Chondrocyte (in vitro differentiated cells): ENCODE results near the gene NKIRAS2. TPM values are rescaled to one million over a fixed set of nuclear protein-coding genes. Genes with fewer than 3 reads are reported as not detected.

Experiments
- DNase-seq: peaks from one replicate; pipeline ENCODE4 v3.0.0; 2021; ENCODE audit warnings: mixed read lengths, low spot score
- H3K27ac Mint-ChIP-seq: one replicate; pipeline ENCODE4 v1.8.0; 2021; ENCODE audit warnings: mild to moderate bottlenecking, moderate library complexity, mixed read lengths; ENCODE audit not compliant: unreplicated experiment
- H3K27me3 Mint-ChIP-seq: 2 replicates; pipeline ENCODE4 v1.8.0; 2021; ENCODE audit warnings: low read depth, mixed read lengths
- H3K36me3 Mint-ChIP-seq: 2 replicates; pipeline ENCODE4 v1.8.0; 2021; ENCODE audit warnings: low read depth, mixed read lengths
- H3K4me1 Mint-ChIP-seq: 2 replicates; pipeline ENCODE4 v1.8.0; 2021; ENCODE audit warnings: low read depth, mild to moderate bottlenecking, mixed read lengths
- H3K4me3 Mint-ChIP-seq: one replicate; pipeline ENCODE4 v1.8.0; 2021; ENCODE audit warnings: mild to moderate bottlenecking, moderate library complexity, mixed read lengths; ENCODE audit not compliant: unreplicated experiment
- H3K9me3 Mint-ChIP-seq: 2 replicates; pipeline ENCODE4 v1.8.0; 2021; ENCODE audit warnings: low read depth, mixed read lengths
- total RNA-seq: library from RNA; stranded (reverse); gene quantifications from 3 replicates; pipeline ENCODE4 v1.2.1, GENCODE V29; 2021
- TF ChIP-seq, protein P1 (sequence below): fragments of 200-600 bp; sonication (generic); IDR thresholded peaks from 2 replicates; pipeline ENCODE4 v1.5.0; 2021; ENCODE audit warnings: antibody characterized with exemption, mild to moderate bottlenecking, moderate library complexity

NKIRAS2 gene
- total RNA-seq, 1 donor from 2014 or later, result 56.9 TPM

- DNase-seq, result no peak
- TF ChIP-seq, protein P1, sequence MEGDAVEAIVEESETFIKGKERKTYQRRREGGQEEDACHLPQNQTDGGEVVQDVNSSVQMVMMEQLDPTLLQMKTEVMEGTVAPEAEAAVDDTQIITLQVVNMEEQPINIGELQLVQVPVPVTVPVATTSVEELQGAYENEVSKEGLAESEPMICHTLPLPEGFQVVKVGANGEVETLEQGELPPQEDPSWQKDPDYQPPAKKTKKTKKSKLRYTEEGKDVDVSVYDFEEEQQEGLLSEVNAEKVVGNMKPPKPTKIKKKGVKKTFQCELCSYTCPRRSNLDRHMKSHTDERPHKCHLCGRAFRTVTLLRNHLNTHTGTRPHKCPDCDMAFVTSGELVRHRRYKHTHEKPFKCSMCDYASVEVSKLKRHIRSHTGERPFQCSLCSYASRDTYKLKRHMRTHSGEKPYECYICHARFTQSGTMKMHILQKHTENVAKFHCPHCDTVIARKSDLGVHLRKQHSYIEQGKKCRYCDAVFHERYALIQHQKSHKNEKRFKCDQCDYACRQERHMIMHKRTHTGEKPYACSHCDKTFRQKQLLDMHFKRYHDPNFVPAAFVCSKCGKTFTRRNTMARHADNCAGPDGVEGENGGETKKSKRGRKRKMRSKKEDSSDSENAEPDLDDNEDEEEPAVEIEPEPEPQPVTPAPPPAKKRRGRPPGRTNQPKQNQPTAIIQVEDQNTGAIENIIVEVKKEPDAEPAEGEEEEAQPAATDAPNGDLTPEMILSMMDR, result no peak
- Mint-ChIP-seq H3K4me1 (no peaks in the 10 kb centered on the region), H3K27me3 (peaks cover 24% of the 10 kb centered on the region), H3K4me3 (no peak overlapping the region), H3K9me3 (no peaks in the 10 kb centered on the region), H3K27ac (no peak overlapping the region), H3K36me3 (no peaks in the 10 kb centered on the region)
These were observed 36.7 kb downstream of the NKIRAS2 start for GRCh38 chr17:42056635-42057034.

GRCh38 chr17:42058063-42058462 is 38.2 kb downstream of the NKIRAS2 start:
- TF ChIP-seq, protein P1, result no peak
- Mint-ChIP-seq H3K9me3 (no peaks in the 10 kb centered on the region), H3K27ac (no peak overlapping the region), H3K27me3 (peaks cover 17% of the 10 kb centered on the region), H3K4me3 (no peak overlapping the region), H3K36me3 (no peaks in the 10 kb centered on the region), H3K4me1 (no peaks in the 10 kb centered on the region)
- no peak for DNase-seq

- Mint-ChIP-seq H3K27ac (no peak overlapping the region), H3K27me3 (peaks cover 7% of the 10 kb centered on the region), H3K4me3 (no peak overlapping the region), H3K4me1 (no peaks in the 10 kb centered on the region), H3K36me3 (no peaks in the 10 kb centered on the region), H3K9me3 (no peaks in the 10 kb centered on the region)
- TF ChIP-seq, protein P1, result no peak
- no peak for DNase-seq
These were observed 39.9 kb downstream of the NKIRAS2 start for GRCh38 chr17:42059815-42060214.

- no peaks in the 10 kb centered on the region for H3K36me3 Mint-ChIP-seq
These were observed 40.3 kb downstream of the NKIRAS2 start for GRCh38 chr17:42060231-42060630.

GRCh38 chr17:42061646-42062487 is 42.0 kb downstream of the NKIRAS2 start:
- no peak for DNase-seq
- Mint-ChIP-seq H3K4me3 (no peak overlapping the region), H3K36me3 (no peaks in the 10 kb centered on the region), H3K27ac (no peak overlapping the region), H3K4me1 (no peaks in the 10 kb centered on the region), H3K9me3 (no peaks in the 10 kb centered on the region), H3K27me3 (no peaks in the 10 kb centered on the region)
- TF ChIP-seq, protein P1, result no peak

More at GRCh38 chr17:42060231-42060630, 40.3 kb downstream of the NKIRAS2 start:
- TF ChIP-seq, protein P1, result no peak
- H3K4me3 Mint-ChIP-seq, result no peak overlapping the region
- no peak for DNase-seq
- peaks cover 2% of the 10 kb centered on the region for H3K27me3 Mint-ChIP-seq
- no peak overlapping the region for H3K27ac Mint-ChIP-seq
- H3K9me3 Mint-ChIP-seq, result no peaks in the 10 kb centered on the region
- H3K4me1 Mint-ChIP-seq, result no peaks in the 10 kb centered on the region
